ENCODE data around the gene FBXW9.
"Not testable (repeated sequence)": the region's sequence is repeated elsewhere in the genome, so short reads cannot be mapped to it uniquely, and the experiment has no call there.

DNA sequence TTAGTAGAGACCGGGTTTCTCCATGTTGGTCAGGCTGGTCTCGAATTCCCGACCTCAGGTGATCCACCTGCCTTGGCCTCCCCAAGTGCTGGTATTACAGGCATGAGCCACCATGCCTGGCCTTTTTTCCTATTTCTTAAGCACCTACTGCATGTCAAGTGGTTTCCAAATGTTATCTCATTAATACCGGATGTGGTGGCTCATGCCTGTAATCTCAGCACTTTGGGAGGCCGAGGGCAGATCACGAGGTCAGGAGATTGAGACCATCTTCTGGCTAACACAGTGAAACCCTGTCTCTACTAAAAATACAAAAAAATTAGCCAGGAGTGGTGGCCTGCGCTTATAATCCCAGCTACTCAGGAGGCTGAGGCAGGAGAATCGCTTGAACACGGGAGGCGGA, 29.2 kb upstream of the FBXW9 start:
- not testable (repeated sequence) for TF ChIP-seq CTCF, POLR2A (IDR thresholded peaks at IDR 0.05)

Measured in thyroid gland (tissue), 4 donors.